Inflammatory macrophage treated with lipopolysaccharide for 4 hours (primary cell): ENCODE measurements around the gene HYCC1.

ENCODE experiments used
- DNase-seq: peaks from one replicate; pipeline ENCODE4 v3.0.0-alpha.2; 2020

HYCC1 gene

DNA sequence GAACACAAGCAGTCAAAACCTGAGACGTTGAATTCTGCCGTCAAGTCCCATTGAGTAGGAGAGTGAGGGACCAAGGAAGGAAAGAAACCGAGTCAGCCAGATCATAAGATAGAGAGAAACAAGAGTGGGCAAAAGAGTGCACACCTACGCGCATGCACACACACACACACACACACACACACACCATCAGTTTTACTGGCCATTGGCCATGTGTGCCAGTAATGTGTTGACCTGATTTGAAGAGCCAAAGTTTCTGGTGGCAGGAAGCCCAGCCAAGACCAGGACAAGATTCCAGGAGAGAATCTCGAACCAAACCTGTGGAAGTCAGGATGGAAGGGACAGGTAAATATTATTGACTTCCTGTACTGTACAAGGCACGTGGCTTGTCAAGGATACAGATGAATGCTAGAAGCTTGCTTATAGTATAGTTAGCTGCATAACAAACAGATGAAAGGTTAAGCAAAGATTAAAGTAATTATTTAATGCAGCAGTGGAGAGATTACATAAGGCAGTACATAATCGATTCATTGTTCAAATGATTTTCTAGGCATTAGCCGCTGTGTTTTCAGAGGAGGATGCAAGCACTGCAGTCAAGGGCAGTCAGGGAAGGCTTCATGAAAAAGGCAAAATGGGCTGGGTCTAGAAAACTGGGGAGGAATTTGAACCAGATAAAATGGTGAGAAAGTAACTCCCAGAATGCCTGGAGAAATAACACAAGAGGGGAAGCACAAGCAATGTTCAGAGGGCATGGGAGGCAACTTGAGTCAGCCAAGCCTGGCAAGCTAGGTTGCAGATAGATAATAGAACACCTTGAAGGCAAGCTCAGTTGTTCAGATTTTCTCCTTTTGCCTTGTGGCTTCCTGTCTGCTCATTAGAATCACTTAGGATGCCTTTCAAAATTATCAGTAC is 2.7 kb upstream of the HYCC1 start:
- no peak for DNase-seq

DNA sequence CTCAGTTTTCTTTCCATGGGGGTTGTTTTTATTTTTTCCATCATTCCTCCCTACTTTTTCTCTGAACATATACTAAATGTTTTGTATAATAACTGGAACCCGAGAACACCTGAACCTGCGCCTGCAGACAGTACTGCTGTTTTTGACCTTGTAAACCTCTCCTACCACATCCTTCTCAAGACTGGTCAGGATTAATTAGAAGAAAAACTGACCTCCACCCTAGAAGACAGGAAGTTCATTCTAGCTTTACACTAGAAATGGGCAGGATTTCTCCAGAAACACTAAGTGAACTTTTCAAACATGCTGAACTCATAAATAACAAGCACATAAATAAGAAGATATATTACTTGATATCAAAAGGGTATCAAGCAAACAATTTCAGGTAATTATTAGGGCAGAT is 751 bp upstream of the HYCC1 start:
- DNase-seq, result no peak

DNA sequence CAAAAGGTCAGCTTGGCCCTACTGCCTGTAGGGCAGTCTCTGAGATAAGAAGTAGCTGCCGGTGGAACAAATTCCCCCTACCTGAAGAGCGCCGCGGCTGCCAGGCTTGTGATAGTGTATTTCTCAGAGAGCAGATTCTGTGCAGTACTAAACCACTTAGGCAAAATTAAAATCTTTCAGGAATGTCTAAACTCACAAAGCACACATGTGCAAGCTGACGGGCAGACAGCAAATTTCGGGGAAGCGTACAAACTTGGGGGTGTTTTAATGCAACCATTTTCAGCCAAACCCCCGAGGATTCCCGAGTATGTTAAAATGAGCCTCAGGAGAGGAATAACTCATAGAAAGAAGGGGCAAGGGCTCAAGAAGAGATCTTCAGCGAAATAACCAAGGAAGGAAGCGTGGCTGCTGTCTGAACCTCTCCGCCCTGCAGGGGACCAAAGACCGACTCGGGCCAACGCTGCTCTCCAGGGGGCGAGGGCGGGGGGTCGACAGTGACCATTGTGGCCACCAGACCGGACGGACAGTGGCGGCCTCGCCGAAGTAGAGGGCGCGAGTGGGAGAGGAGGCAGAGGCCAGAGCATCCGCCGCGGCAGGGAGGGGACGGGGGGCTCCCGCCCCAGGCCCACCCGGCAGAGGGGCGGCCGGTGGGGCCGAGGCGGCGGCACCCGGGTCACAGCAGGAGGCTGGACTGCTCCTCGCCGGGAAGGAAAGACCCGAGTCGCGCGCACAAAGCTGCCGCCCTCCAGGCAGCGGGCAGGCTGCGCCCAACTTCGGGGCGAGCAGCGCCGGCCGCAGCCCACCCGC is 819 bp downstream of the HYCC1 start:
- DNase-seq, result peak; percentile 10

DNA sequence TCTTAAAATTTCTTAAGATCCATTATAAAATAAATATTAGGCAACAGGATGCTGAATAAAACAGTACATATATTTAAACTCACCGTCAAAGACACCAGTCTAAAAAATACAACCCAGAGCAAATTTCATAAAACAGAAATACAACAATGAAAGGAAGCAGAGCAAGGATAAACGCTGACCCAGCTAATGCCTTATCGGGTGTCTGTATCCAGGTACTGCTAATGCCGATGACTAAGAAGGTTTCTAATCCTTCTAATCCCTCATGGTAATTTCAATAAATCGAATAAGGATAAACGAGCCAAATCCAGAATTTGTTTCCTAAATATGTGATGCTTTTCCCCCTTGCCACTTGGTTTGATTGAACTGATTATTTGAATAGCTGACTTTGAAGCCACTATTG is 1.7 kb downstream of the HYCC1 start:
- DNase-seq, result no peak

DNA sequence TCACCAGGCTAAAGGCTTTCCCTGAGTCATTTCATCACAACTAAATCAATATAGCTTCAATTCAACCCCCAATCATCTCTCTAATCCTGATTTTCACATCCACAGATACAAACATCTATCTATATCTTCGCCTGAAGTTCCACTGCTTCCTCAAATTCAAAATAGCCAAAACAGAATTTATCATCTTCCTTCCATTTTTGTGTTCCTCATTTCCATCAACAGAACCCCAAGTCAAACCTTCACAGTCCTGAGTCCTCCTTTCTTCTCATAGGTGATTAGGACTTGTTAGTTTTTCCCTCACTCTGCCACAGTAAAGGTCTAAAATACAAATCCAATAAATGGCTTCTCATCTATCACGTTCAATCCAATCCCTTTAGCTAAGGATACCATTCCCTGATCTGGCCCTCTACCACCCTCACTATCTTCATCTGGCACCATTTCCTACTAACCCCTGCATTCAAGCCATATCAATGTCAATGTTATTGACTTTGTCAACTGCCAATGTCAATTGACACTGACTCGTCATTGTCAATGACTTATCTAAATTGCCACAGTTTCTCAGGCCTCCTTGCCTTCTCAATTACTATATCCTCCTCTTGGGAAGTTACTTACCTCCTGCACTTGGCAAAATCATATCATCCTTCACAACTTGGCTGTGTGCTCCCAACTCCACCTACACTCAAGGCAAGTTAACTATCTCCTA is 2.6 kb downstream of the HYCC1 start:
- DNase-seq, result no peak

- no peak for DNase-seq
Observed at GRCh38 chr7:23009303-23009702, 4.6 kb downstream of the HYCC1 start.

- no peak for DNase-seq
Observed at GRCh38 chr7:23004247-23004520, 9.7 kb downstream of the HYCC1 start.

GRCh38 chr7:23003505-23004246 is 10.3 kb downstream of the HYCC1 start:
- no peak for DNase-seq

DNA sequence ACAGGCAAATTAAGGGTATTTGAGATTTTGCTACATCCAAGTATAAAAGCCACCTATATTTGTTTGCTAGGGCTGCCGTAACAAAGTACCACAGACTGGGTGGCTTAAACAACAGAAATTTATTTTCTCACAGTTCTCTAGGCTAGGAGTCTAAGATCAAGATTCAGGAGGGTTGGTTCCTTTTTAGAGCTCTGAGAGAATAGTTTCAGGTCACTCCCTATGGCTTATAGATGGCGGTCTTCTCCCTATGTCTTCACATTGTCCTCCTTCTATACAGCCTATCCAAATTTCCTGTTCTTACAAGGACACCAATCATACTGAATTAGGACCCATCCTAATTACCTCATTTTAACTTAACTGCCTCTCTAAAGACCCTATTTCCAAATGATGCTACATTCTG is 11.2 kb downstream of the HYCC1 start:
- DNase-seq, result no peak

- DNase-seq, result no peak
Observed at GRCh38 chr7:23001610-23002009, 12.3 kb downstream of the HYCC1 start.

DNA sequence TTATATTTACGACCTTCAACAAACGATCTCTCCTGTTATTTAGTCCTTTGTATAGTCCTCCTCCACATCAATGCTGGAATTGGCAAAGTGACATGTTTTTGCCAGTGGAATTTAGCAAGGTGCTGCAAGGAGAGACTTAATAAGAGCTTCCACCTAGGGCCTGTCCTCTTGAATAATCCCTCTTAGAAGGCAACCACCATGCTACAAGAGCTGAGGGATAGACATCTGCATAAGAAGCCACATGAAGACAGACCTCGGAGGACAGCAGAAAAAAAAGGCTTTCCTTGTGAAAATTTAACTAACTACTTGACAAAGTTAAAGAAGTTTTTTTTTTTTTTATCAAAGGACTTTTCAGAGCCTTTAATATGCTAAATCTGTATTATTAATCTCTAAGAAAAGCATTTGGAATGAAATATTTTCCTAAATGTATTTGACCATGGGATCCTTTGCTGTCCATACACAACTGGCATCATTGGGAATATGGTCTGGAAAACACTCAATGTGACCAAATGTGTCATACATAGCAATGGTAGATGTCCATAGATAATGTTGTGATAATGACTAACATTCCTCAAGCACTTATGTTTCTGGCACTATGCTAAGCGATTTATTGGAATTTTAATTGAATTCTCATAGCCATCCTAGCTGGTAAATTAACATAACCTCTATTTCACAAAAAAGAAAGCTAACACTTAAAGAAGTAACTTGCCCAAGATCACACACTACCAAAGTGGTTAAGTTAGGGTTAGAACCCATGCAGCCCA is 13.2 kb downstream of the HYCC1 start:
- DNase-seq, result no peak

- DNase-seq, result no peak
Observed at GRCh38 chr7:22998519-22998896, 15.4 kb downstream of the HYCC1 start.

DNA sequence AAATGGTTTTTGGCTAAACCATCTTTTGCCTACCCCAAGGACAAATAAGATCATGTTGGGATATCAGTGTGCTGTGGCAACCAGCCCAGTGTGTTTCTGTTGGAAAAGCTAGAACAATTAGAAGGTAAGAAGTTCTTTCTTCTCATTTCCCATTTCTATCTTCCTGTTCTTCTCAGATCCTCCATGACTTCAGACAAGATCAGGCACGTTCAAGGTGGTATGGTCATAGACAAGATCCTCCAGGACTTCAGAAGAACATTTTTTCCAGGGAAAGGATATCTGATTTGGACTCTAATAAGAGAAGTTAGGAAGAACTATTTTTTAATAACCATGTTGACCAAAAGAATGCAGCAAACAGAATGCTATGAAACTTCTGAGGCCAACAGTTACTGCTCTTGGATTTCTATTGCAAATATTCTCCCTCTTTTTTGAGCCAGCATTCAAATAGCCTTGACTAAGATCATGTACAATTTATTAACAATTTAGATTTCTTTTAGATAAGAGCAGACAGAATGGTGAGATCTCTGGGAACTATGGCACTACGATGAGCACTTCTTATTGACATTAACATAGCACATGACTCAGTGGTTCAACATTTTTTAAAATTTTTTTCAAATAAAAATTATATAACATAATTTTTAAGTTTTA is 15.9 kb downstream of the HYCC1 start:
- DNase-seq, result no peak

DNA sequence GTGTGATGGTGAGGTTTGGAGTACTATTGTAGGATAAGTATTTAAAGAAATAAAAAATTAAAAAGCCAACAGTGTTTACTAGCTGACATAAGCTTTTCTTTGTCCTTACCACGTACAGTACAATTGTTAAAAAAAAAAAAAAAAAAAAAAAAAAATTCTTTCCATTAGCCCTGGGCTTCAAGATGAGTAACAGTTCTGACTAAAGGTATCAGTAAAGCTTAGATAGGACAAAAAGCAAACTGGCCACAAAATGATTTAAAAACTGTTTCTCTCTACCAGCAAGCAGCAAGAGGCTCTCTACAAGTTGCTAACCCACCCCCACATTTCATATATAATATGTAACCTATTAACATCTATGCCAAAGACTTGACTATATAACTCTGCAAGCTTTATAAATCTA is 17.5 kb downstream of the HYCC1 start:
- no peak for DNase-seq

- no peak for DNase-seq
Observed at GRCh38 chr7:22995011-22995410, 18.9 kb downstream of the HYCC1 start.

- no peak for DNase-seq
Observed at GRCh38 chr7:22992874-22993840, 20.8 kb downstream of the HYCC1 start.

DNA sequence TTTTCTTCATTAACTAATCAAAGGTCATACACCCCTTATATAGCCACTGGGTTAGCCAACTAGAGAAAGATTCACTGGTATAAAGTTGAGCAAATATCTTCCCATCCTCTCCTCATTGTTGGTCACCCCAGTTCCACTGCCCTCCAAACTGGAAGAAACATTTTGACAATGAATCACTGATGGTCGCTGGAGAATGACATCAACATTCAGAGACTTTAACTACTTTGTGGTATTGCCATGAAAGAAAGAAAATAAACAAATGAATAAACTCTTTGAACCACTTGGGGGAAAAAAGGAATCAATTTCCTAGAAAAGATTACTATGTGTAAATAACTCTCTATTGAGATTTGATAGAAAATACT is 23.4 kb downstream of the HYCC1 start:
- DNase-seq, result no peak

GRCh38 chr7:22989643-22990587 is 24.0 kb downstream of the HYCC1 start:
- no peak for DNase-seq

GRCh38 chr7:22985436-22985835 is 28.5 kb downstream of the HYCC1 start:
- DNase-seq, result no peak
